BE2C (cell line): ENCODE data around the gene CARD9.
A peak's percentile ranks its signal among the peaks of the same experiment; 100 is the strongest.
"Not testable (repeated sequence)": the region's sequence is repeated elsewhere in the genome, so short reads cannot be mapped to it uniquely, and the experiment has no call there.

Experiments used
- DNase-seq: peaks from one replicate; pipeline ENCODE4 v3.0.0-alpha.2; 2020
- H3K27me3 ChIP-seq: fragments of 250-450 bp; sonication (Bioruptor Pico); 2 replicates; pipeline ENCODE4 v1.5.1; 2020; ENCODE audit warnings: mild to moderate bottlenecking
- H3K36me3 ChIP-seq: fragments of 250-450 bp; sonication (Bioruptor Pico); 2 replicates; pipeline ENCODE4 v1.5.1; 2020; ENCODE audit warnings: mild to moderate bottlenecking
- H3K4me1 ChIP-seq: fragments of 250-450 bp; sonication (Bioruptor Pico); 2 replicates; pipeline ENCODE4 v1.5.1; 2020
- H3K4me3 ChIP-seq: 2 replicates; pipeline ENCODE4 v1.5.1; 2011; ENCODE audit warnings: low read depth, low read length
- H3K9me3 ChIP-seq: fragments of 250-450 bp; sonication (Bioruptor Pico); 2 replicates; pipeline ENCODE4 v1.5.1; 2020
- TF ChIP-seq, protein P1 (sequence below): IDR thresholded peaks from 2 replicates; pipeline ENCODE4 v1.5.1; 2012; ENCODE audit warnings: mild to moderate bottlenecking, low read depth, low read length

The CARD9 gene

DNA sequence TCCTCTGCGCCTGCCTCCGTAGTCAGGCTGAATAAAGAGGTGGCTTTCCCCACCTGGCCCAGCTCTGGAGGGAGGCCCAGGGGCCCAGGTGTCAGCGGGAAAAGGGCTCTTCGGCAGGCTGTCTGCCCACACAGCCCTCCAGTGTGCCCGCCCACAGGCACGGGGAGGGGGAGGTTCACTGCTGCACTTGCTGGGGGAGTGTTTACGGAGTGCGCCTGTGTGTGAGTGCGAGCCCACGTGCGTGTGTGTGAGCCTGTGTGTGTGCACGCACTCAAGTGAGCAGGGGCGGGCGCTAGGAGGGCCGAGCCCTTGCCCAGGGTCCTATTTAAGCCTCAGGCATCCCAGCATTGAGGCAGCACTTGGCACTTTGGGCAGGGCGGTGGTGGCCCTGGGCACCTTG is 20.8 kb downstream of the CARD9 start:
- Histone ChIP-seq H3K9me3 (no peaks in the 10 kb centered on the region; the same call in 1 of the 2 replicates), H3K4me3 (no peak overlapping the region), H3K4me1 (peaks cover 20% of the 10 kb centered on the region), H3K36me3 (peaks cover 15% of the 10 kb centered on the region), H3K27me3 (no peaks in the 10 kb centered on the region)
- TF ChIP-seq, protein P1, sequence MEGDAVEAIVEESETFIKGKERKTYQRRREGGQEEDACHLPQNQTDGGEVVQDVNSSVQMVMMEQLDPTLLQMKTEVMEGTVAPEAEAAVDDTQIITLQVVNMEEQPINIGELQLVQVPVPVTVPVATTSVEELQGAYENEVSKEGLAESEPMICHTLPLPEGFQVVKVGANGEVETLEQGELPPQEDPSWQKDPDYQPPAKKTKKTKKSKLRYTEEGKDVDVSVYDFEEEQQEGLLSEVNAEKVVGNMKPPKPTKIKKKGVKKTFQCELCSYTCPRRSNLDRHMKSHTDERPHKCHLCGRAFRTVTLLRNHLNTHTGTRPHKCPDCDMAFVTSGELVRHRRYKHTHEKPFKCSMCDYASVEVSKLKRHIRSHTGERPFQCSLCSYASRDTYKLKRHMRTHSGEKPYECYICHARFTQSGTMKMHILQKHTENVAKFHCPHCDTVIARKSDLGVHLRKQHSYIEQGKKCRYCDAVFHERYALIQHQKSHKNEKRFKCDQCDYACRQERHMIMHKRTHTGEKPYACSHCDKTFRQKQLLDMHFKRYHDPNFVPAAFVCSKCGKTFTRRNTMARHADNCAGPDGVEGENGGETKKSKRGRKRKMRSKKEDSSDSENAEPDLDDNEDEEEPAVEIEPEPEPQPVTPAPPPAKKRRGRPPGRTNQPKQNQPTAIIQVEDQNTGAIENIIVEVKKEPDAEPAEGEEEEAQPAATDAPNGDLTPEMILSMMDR: no peak
- no peak for DNase-seq

DNA sequence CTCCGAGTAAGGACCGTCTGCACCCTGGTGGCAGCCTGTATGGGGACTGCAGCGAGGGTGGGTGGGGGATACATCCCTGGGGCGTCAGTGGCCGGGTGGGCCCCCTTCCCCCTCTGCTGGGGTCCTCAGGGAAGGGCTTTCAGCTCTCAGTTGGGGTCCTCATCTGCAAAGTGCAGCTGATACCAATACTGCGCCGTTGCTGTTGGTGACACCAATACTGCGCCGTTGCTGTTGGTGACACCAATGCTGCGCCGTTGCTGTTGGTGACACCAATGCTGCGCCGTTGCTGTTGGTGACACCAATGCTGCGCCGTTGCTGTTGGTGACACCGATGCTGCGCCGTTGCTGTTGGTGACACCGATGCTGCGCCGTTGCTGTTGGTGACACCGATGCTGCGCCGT is 21.6 kb downstream of the CARD9 start:
- not testable (repeated sequence) for H3K9me3 ChIP-seq, H3K27me3 ChIP-seq, H3K4me3 ChIP-seq, DNase-seq
- peaks cover 15% of the 10 kb centered on the region for H3K36me3 ChIP-seq
- peaks cover 24% of the 10 kb centered on the region for H3K4me1 ChIP-seq

- Histone ChIP-seq H3K27me3 (no peaks in the 10 kb centered on the region), H3K36me3 (peaks cover 10% of the 10 kb centered on the region), H3K9me3 (no peaks in the 10 kb centered on the region; the same call in 1 of the 2 replicates), H3K4me1 (peaks cover 29% of the 10 kb centered on the region), H3K4me3 (no peak overlapping the region)
- TF ChIP-seq, protein P1: no peak
- no peak for DNase-seq
Observed at GRCh38 chr9:136351252-136351800, 22.1 kb downstream of the CARD9 start.

DNA sequence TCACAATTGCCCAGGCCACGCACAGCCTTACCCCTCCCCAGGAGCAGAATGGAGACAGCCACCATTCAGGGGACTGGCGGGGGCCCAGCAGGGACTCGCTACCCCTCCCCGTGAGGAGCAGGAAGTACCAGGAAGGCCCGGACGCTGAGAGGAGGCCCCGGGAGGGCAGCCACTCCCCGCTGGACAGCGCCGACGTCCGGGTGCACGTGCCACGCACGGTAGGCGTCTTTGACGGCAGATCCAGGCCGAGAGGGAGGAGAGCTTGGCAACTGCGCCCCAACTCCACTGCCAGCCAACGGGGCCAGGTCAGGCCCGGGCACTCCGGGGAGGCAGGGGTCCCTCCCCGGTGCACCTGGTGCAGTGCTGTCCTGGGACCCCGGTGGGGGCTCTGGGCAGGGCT is 23.9 kb downstream of the CARD9 start:
- H3K4me3 ChIP-seq: no peak overlapping the region
- TF ChIP-seq, protein P1: no peak
- H3K9me3 ChIP-seq: no peaks in the 10 kb centered on the region; the same call in 1 of the 2 replicates
- peaks cover 40% of the 10 kb centered on the region for H3K4me1 ChIP-seq
- no peaks in the 10 kb centered on the region for H3K27me3 ChIP-seq
- peaks cover 3% of the 10 kb centered on the region; the same call in 1 of the 2 replicates for H3K36me3 ChIP-seq
- DNase-seq: no peak

- no peaks in the 10 kb centered on the region for H3K27me3 ChIP-seq
- H3K9me3 ChIP-seq: no peaks in the 10 kb centered on the region; the same call in 1 of the 2 replicates
- no peak overlapping the region for H3K4me3 ChIP-seq
- H3K36me3 ChIP-seq: peaks cover 3% of the 10 kb centered on the region; the same call in 1 of the 2 replicates
- H3K4me1 ChIP-seq: peaks cover 36% of the 10 kb centered on the region
- peak; percentile 52 for DNase-seq
- TF ChIP-seq, protein P1: no peak
Observed at GRCh38 chr9:136348691-136349090, 24.8 kb downstream of the CARD9 start.

DNA sequence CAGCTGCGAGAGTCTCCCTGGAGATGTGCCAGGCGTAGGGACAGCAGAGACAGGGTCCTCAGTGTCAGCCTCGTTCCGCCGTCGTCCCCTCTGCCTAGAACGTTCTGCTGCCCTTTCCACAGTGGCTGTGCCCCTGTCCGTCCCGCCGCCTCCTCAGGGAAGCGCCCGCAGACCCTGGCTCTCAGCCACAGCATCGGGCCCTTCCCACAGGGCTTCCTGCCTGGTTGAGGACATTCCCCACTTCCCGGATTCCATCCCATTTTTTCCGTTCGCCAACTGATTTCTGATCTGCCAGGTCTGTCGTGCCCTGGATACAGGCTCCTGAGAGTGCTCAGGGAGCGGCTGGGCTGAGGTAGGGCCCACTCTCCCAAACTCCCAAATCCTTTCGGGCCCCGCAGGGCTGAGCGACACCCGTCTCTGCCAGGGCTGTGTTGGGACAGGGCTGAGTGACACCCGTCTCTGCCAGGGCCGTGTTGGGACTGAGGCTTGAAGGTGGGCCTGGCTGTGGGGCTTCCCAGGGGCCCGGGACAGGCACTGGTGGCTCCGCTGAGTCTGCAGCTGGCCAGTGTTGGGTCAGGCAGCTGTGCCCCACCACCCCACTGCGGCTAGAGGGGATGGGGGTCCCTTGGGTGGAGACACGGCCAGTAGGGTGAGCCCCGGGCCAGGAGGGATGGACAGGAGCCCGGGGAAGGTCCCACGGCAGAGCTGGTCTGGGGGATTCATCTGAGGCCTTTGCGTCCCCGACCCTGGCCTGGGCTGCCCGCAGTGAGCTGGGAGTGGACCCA is 25.8 kb downstream of the CARD9 start:
- H3K27me3 ChIP-seq: no peaks in the 10 kb centered on the region
- H3K4me1 ChIP-seq: peaks cover 41% of the 10 kb centered on the region
- peak; percentile 66 for DNase-seq
- H3K9me3 ChIP-seq: no peaks in the 10 kb centered on the region; the same call in 1 of the 2 replicates
- H3K36me3 ChIP-seq: no peaks in the 10 kb centered on the region
- TF ChIP-seq, protein P1: no peak
- H3K4me3 ChIP-seq: no peak overlapping the region
